Mucosa of descending colon (tissue), 3 donors: ENCODE data around the gene JTB. TPM values are rescaled to one million over a fixed set of nuclear protein-coding genes. Genes with fewer than 3 reads are reported as not detected.
"Not testable (repeated sequence)": the region's sequence is repeated elsewhere in the genome, so short reads cannot be mapped to it uniquely, and the experiment has no call there.

ENCODE experiments used
- ATAC-seq: fragments of 200-7000 bp; cut with Tn5 transposase; one replicate; pipeline ENCODE4 v1.9.1; 2020; ENCODE audit warnings: mild to moderate bottlenecking, moderate library complexity
- DNase-seq, 3 donors: peaks; one replicate each; pipeline ENCODE4 v3.0.0-alpha.2; 2020
- H3K36me3 ChIP-seq: fragments of 200-600 bp; one replicate; pipeline ENCODE4 v1.8.0; 2021; ENCODE audit warnings: low read depth, mild to moderate bottlenecking
- H3K4me1 ChIP-seq: fragments of 200-600 bp; one replicate; pipeline ENCODE4 v1.8.0; 2021; ENCODE audit warnings: low read depth, mild to moderate bottlenecking
- H3K4me3 ChIP-seq: fragments of 200-600 bp; one replicate; pipeline ENCODE4 v1.8.0; 2021; ENCODE audit warnings: mild to moderate bottlenecking
- H3K9me3 ChIP-seq: fragments of 200-600 bp; one replicate; pipeline ENCODE4 v1.8.0; 2021; ENCODE audit warnings: mild to moderate bottlenecking
- CTCF ChIP-seq: fragments of 200-600 bp; IDR thresholded peaks from one replicate; pipeline ENCODE4 v1.8.0; 2022; ENCODE audit warnings: antibody characterized with exemption, mild to moderate bottlenecking
- intact Hi-C, 2 donors: fragments of 100-400 bp; cut with DNase I in 1 of 2; cut with micrococcal nuclease in 1 of 2; formaldehyde crosslinking; loops; one replicate each; pipeline versions ENCODE4 v1.11.0 to v1.11.1; 2022; cut with DNase I, micrococcal nuclease
- total RNA-seq, 3 donors: library from RNA; stranded (reverse); fragmentation: NEBNext Ultra II Directional in 2 of 3; extraction: Animal tissue kit (Norgen Biotek cat#: 25700) in 2 of 3; gene quantifications; one replicate each; pipeline versions ENCODE4 v1.2.1 to v1.2.4, GENCODE V29; 2021 to 2023
- donor health status: DM: no; HTN: no; CAD: no; lungs with moderate emphysema.
- donor health status: DM: no; HTN: no; CAD: no.
- donor health status: DM: no; HTN: yes; CAD: no.

The JTB gene
- total RNA-seq, 3 donors from 2014 or later = 119 to 153 (median 124) TPM

GRCh38 chr1:153985341-153985912, 8.0 kb upstream of the JTB start:
- ATAC-seq (peak; percentile 3), DNase-seq (no peak)
- Histone ChIP-seq H3K4me1 (peaks cover 7% of the 10 kb centered on the region), H3K4me3 (no peak overlapping the region), H3K36me3 (no peaks in the 10 kb centered on the region), H3K9me3 (no peaks in the 10 kb centered on the region)
- intact Hi-C loops = loop anchor here (5.0 to 10.0 kb wide), 3 partner anchors 183 to 311 kb away; partner anchors contain the start of genes ILF2 (in 1 of the 2) and NPR1 (in 1 of the 2)
- TF ChIP-seq CTCF = no peak

- Histone ChIP-seq H3K4me3 (no peak overlapping the region), H3K9me3 (no peaks in the 10 kb centered on the region), H3K36me3 (no peaks in the 10 kb centered on the region), H3K4me1 (peaks cover 7% of the 10 kb centered on the region)
- no peak for DNase-seq
- intact Hi-C loops = loop anchor here in 1 of 2 donors (10.0 kb wide), 2 partner anchors 190 to 310 kb away; partner anchors contain the start of genes ILF2 and NPR1
- no peak for TF ChIP-seq CTCF
- ATAC-seq = no peak
These were observed 6.8 kb upstream of the JTB start for GRCh38 chr1:153984123-153984894.

- not testable (repeated sequence) for H3K36me3 ChIP-seq, H3K4me3 ChIP-seq, ATAC-seq, H3K4me1 ChIP-seq, H3K9me3 ChIP-seq, DNase-seq
- intact Hi-C loops = loop anchor here in 1 of 2 donors (10.0 kb wide), 2 partner anchors 187 to 307 kb away; partner anchors contain the start of genes ILF2 and NPR1
These were observed 4.3 kb upstream of the JTB start for GRCh38 chr1:153981735-153982134.

GRCh38 chr1:153979091-153979490, 1.6 kb upstream of the JTB start:
- H3K4me1 ChIP-seq = peaks cover 19% of the 10 kb centered on the region
- DNase-seq, H3K36me3 ChIP-seq, H3K9me3 ChIP-seq, intact Hi-C loops, ATAC-seq, H3K4me3 ChIP-seq: not testable (repeated sequence)

GRCh38 chr1:153978274-153978909, 918 bp upstream of the JTB start:
- intact Hi-C loops = no loop called here
- Histone ChIP-seq H3K4me1 (peaks cover 19% of the 10 kb centered on the region), H3K36me3 (no peaks in the 10 kb centered on the region), H3K9me3 (no peaks in the 10 kb centered on the region), H3K4me3 (peak overlapping the region; percentile 98)
- DNase-seq (no peak), ATAC-seq (peak; percentile 2)
- no peak for TF ChIP-seq CTCF

- Histone ChIP-seq H3K9me3 (no peaks in the 10 kb centered on the region), H3K36me3 (no peaks in the 10 kb centered on the region), H3K4me3 (peak overlapping the region; percentile 98), H3K4me1 (peaks cover 19% of the 10 kb centered on the region)
- ATAC-seq = peak; percentile 11
- no peak for DNase-seq
- no peak for TF ChIP-seq CTCF
- intact Hi-C loops = no loop called here
These were observed 640 bp downstream of the JTB start for GRCh38 chr1:153976819-153977249.
